CD4-positive, alpha-beta T cell (primary cell): ENCODE measurements around the gene LRIT3. TPM values are rescaled to one million over a fixed set of nuclear protein-coding genes. Genes with fewer than 3 reads are reported as not detected.

Source experiments
- ATAC-seq: fragments of 200-7000 bp; cut with Tn5 transposase; one replicate; pipeline ENCODE4 v1.10.0; 2022; ENCODE audit warnings: mild to moderate bottlenecking; ENCODE audit not compliant: poor library complexity
- CTCF ChIA-PET: fragments of 350-600 bp; sonication (Branson Sonifier 250); formaldehyde crosslinking; loops from one replicate; lab custom pipeline; 2021; ENCODE audit warnings: antibody characterized with exemption, inconsistent platforms; lab: Charles Lee
- POLR2A ChIA-PET: fragments of 350-600 bp; sonication (Branson Sonifier 250); formaldehyde crosslinking; loops from one replicate; lab custom pipeline; 2021; ENCODE audit warnings: antibody characterized with exemption, inconsistent platforms; lab: Charles Lee
- DNase-seq, 14 experiments: peaks; one replicate each; pipeline ENCODE4 v3.0.0-alpha.2; 2013 to 2020; ENCODE audit warnings: mixed read lengths in 2 of 14
- H3K27ac ChIP-seq, 2 donors: one replicate each; pipeline versions ENCODE4 v1.5.1 to v1.7.0; 2013; ENCODE audit warnings: low read length in 2 of 2, low read depth in 1 of 2, mild to moderate bottlenecking in 1 of 2
- H3K27me3 ChIP-seq, 2 experiments: 1 replicate in 1 of 2; 2 replicates in 1 of 2; pipeline versions ENCODE4 v1.6.1 to v1.7.0; 2013; ENCODE audit warnings: low read length in 2 of 2, control low read depth in 1 of 2, mild to moderate bottlenecking in 1 of 2, moderate library complexity in 1 of 2; ENCODE audit not compliant: insufficient read depth in 2 of 2, control insufficient read depth in 1 of 2
- H3K36me3 ChIP-seq: one replicate; pipeline ENCODE4 v1.6.1; 2013; ENCODE audit warnings: low read length, control low read depth; ENCODE audit not compliant: insufficient read depth
- H3K4me1 ChIP-seq: one replicate; pipeline ENCODE4 v1.6.1; 2013; ENCODE audit warnings: low read length, control low read depth; ENCODE audit not compliant: insufficient read depth
- H3K4me3 ChIP-seq: one replicate; pipeline ENCODE4 v1.5.1; 2013; ENCODE audit warnings: mild to moderate bottlenecking, low read length, moderate library complexity
- H3K9me3 ChIP-seq, 2 experiments: 1 replicate in 1 of 2; 2 replicates in 1 of 2; pipeline versions ENCODE4 v1.6.1 to v1.7.0; 2013; ENCODE audit warnings: low read length in 2 of 2, mild to moderate bottlenecking in 2 of 2, control low read depth in 1 of 2, moderate library complexity in 1 of 2; ENCODE audit not compliant: control insufficient read depth in 1 of 2, insufficient read depth in 1 of 2
- H3K27ac Mint-ChIP-seq: one replicate; pipeline ENCODE4 v1.8.0; 2020; ENCODE audit warnings: mixed read lengths
- H3K27me3 Mint-ChIP-seq: one replicate; pipeline ENCODE4 v1.8.0; 2021; ENCODE audit warnings: mixed read lengths
- H3K36me3 Mint-ChIP-seq: one replicate; pipeline ENCODE4 v1.8.0; 2021; ENCODE audit warnings: low read depth, mixed read lengths
- H3K4me1 Mint-ChIP-seq: one replicate; pipeline ENCODE4 v1.8.0; 2021; ENCODE audit warnings: low read depth, mixed read lengths
- H3K4me3 Mint-ChIP-seq: one replicate; pipeline ENCODE4 v1.8.0; 2020; ENCODE audit warnings: mild to moderate bottlenecking, mixed read lengths
- H3K9me3 Mint-ChIP-seq: one replicate; pipeline ENCODE4 v1.8.0; 2020; ENCODE audit warnings: mixed read lengths
- intact Hi-C, 2 experiments: fragments of 100-400 bp; cut with DNase I in 1 of 2; cut with micrococcal nuclease in 1 of 2; formaldehyde crosslinking; loops; one replicate each; pipeline versions ENCODE4 v1.15.1 to v1.9.0; 2023 to 2025; cut with DNase I, micrococcal nuclease
- total RNA-seq, 174 experiments: library from RNA in 2 of 174; stranded (reverse) in 2 of 174; gene quantifications; one replicate each; pipeline ENCODE4 v1.2.3 and lab custom pipeline; 2021 to 2026
- TF ChIP-seq, protein P1 (sequence below): fragments of 200-600 bp; IDR thresholded peaks from one replicate; pipeline ENCODE4 v1.8.0; 2022; ENCODE audit warnings: antibody characterized with exemption, mild to moderate bottlenecking

The LRIT3 gene
- total RNA-seq, 2 experiments from 2014 or later = 0.14 TPM; not detected in 1

DNA sequence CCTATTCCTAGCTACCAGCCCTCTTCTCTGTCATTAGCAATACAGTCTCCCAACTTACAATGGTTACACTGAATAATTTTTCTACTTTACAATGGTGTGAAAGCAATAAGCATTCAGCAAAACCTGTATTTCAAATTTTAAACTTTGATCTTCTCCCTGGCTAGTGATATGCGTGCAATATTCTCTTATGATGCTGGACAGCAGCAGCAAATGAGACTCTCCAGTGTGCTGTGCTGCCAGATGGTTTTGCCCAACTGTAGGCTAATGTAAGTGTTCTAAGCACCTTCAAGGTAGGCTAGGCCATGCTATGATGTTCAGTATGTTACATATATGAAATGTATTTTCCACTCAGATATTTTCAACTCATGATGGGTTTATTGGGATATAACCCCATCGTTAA lies 38.3 kb upstream of the LRIT3 start:
- H3K4me1 Mint-ChIP-seq = peaks cover 3% of the 10 kb centered on the region
- H3K27me3 Mint-ChIP-seq = no peaks in the 10 kb centered on the region
- DNase-seq (no peak), ATAC-seq (no peak)
- H3K4me3 Mint-ChIP-seq = no peak overlapping the region
- Histone ChIP-seq H3K4me1 (peaks cover 4% of the 10 kb centered on the region), H3K27me3 (no peaks in the 10 kb centered on the region), H3K27ac (no peak overlapping the region), H3K9me3 (no peaks in the 10 kb centered on the region), H3K36me3 (no peaks in the 10 kb centered on the region), H3K4me3 (no peak overlapping the region)
- no peaks in the 10 kb centered on the region for H3K9me3 Mint-ChIP-seq
- CTCF ChIA-PET = no interaction called here
- POLR2A ChIA-PET = no interaction called here
- peaks cover 1% of the 10 kb centered on the region for H3K36me3 Mint-ChIP-seq
- H3K27ac Mint-ChIP-seq = no peak overlapping the region
- intact Hi-C loops = loop anchor here in 1 of 2 experiments (10.0 kb wide), 4 partner anchors 105 to 1185 kb away; partner anchors contain the start of genes CASP6, ELOVL6, OSTC and RPL34
- TF ChIP-seq, protein P1, sequence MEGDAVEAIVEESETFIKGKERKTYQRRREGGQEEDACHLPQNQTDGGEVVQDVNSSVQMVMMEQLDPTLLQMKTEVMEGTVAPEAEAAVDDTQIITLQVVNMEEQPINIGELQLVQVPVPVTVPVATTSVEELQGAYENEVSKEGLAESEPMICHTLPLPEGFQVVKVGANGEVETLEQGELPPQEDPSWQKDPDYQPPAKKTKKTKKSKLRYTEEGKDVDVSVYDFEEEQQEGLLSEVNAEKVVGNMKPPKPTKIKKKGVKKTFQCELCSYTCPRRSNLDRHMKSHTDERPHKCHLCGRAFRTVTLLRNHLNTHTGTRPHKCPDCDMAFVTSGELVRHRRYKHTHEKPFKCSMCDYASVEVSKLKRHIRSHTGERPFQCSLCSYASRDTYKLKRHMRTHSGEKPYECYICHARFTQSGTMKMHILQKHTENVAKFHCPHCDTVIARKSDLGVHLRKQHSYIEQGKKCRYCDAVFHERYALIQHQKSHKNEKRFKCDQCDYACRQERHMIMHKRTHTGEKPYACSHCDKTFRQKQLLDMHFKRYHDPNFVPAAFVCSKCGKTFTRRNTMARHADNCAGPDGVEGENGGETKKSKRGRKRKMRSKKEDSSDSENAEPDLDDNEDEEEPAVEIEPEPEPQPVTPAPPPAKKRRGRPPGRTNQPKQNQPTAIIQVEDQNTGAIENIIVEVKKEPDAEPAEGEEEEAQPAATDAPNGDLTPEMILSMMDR = no peak

DNA sequence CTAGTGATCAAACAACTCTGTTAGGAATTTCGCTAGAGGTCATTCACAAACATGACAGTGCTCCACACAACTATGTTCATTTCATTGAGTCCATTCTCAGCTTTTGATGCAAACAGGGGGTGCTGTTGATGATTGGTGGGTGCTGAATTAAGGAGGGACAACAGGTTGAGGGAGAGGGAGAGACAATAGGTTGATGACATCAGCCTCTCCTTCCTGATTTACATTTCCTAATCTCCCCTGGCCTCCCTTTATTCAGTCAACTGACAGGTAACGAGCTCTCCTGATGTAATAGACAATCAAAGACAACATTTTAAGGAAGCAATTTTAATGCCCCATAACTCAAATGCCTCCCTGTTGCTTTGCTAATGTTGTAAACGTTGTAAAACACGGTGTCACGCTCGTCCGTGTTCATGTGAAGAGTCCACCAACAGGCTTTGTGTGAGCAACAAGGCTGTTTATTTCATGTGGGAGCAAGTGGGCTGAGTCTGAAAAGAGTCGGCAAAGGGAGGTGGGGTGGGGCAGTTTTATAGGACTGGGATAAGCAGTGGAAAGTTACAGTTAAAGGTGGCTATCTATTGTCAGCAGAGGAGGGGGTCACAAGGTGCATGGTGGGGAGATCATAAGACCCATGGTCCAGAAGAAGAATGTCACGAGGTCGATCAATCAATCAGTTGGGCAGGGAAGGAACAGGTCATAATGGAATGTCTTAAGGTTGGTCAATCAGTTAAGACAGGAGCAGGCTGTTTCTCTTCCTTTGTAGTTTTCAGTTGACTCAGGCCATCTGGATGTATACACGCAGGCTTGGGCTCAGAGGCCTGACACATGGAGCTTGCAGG lies 37.1 kb upstream of the LRIT3 start:
- TF ChIP-seq, protein P1 = no peak
- intact Hi-C loops = loop anchor here in 1 of 2 experiments (10.0 kb wide), 4 partner anchors 106 to 1186 kb away; partner anchors contain the start of genes CASP6, ELOVL6, OSTC and RPL34
- Histone ChIP-seq H3K4me1 (peaks cover 9% of the 10 kb centered on the region), H3K27ac (no peak overlapping the region), H3K36me3 (no peaks in the 10 kb centered on the region), H3K4me3 (no peak overlapping the region), H3K9me3 (no peaks in the 10 kb centered on the region), H3K27me3 (no peaks in the 10 kb centered on the region)
- no peak for DNase-seq
- ChIA-PET POLR2A (no interaction called here), CTCF (no interaction called here)
- ATAC-seq = no peak
- Mint-ChIP-seq H3K27ac (no peak overlapping the region), H3K27me3 (no peaks in the 10 kb centered on the region), H3K4me3 (no peak overlapping the region), H3K9me3 (no peaks in the 10 kb centered on the region), H3K4me1 (peaks cover 14% of the 10 kb centered on the region), H3K36me3 (peaks cover 13% of the 10 kb centered on the region)

DNA sequence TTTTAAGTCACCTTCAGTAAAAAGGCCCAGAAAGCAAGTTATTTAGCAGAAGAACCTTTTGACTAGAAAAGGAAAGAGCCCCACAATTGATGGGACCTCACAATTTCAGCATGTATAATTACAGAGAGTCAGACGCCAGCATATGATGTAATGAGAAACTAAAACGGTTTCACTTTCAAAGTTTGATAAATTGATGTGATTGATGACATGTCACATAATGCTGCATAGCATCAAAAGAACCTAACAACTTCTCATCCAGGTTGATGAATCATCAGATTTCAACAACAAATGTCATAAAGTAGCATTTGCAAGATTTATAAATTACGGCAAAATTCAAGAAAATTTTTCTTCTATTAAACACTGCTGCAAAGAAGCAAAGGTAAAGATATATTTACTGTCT lies 36.2 kb upstream of the LRIT3 start:
- ChIA-PET POLR2A (no interaction called here), CTCF (interaction anchor here (0.9 kb wide), 1 partner anchor 93 kb away, joined by 4 read pairs; no protein-coding TSS in a partner anchor)
- H3K4me1 Mint-ChIP-seq = peaks cover 23% of the 10 kb centered on the region
- peak in 1 of 14 experiments; percentile 7 for DNase-seq
- no peaks in the 10 kb centered on the region for H3K9me3 Mint-ChIP-seq
- Histone ChIP-seq H3K27ac (no peak overlapping the region), H3K4me1 (peaks cover 18% of the 10 kb centered on the region), H3K27me3 (no peaks in the 10 kb centered on the region), H3K36me3 (no peaks in the 10 kb centered on the region), H3K9me3 (no peaks in the 10 kb centered on the region), H3K4me3 (no peak overlapping the region)
- H3K27me3 Mint-ChIP-seq = no peaks in the 10 kb centered on the region
- H3K4me3 Mint-ChIP-seq = no peak overlapping the region
- peaks cover 22% of the 10 kb centered on the region for H3K36me3 Mint-ChIP-seq
- TF ChIP-seq, protein P1 = no peak
- intact Hi-C loops = loop anchor here in 1 of 2 experiments (10.0 kb wide), 4 partner anchors 107 to 1187 kb away; partner anchors contain the start of genes CASP6, ELOVL6, OSTC and RPL34
- no peak for ATAC-seq
- H3K27ac Mint-ChIP-seq = no peak overlapping the region
